ENCODE results near the gene IFT172. TPM values are rescaled to one million over a fixed set of nuclear protein-coding genes. Genes with fewer than 3 reads are reported as not detected.

IFT172 gene
- total and polyA plus RNA-seq, 2 experiments from 2014 or later = 9.1 to 17.6 TPM

- TF ChIP-seq ETS1 (IDR thresholded peaks at IDR 0.05) (no peak), NANOG (IDR thresholded peaks at IDR 0.05; ENCODE audit: borderline replicate concordance) (no peak), POLR2AphosphoS5 (IDR thresholded peaks at IDR 0.05; ENCODE audit: low read depth) (no peak), JUNB (IDR thresholded peaks at IDR 0.05; ENCODE audit: unreplicated experiment) (no peak), EZH2phosphoT487 (IDR thresholded peaks at IDR 0.05; ENCODE audit: unreplicated experiment) (no peak), ZNF331 (CRISPR knock-in tag; IDR thresholded peaks at IDR 0.05; ENCODE audit: low read depth) (no peak), CREB1 (CRISPR knock-in tag; IDR thresholded peaks at IDR 0.05; ENCODE audit: low read depth) (no peak), CTCF (conservative IDR thresholded peaks at IDR 0.05; ENCODE audit: low read depth in 2 of 2) (no peak), REST (IDR thresholded peaks at IDR 0.05; ENCODE audit: unreplicated experiment) (no peak), STAT1 (IDR thresholded peaks at IDR 0.05; ENCODE audit: unreplicated experiment) (no peak)
These were observed 90.6 kb downstream of the IFT172 start (continued) for GRCh38 chr2:27398962-27399361.

Small RNAs within 50 kb of the gene (small RNA-seq; reads per million reads assigned to genes)
- gene RNU6-986P (ENCODE audit: low replicate concordance) = not detected

Other genes with a start within 250 kb of the IFT172 start
- gene SLC30A3, start 226.7 kb downstream of the IFT172 start, total RNA-seq (2014; rRNA removed; shearing (Covaris generic)) = 5.1 and 8.3 TPM in 2 replicates
- gene SLC30A3, start 226.7 kb downstream of the IFT172 start, polyA plus RNA-seq (2016; fragmentation: Nextera tagmentation; extraction: Ambion mirVana) = 4.1 and 6.0 TPM in 2 replicates
- gene DNAJC5G, start 214.3 kb downstream of the IFT172 start, total RNA-seq (2014; rRNA removed; shearing (Covaris generic)) = 0.39 and 0.59 TPM in 2 replicates
- not detected in 2 replicates for gene DNAJC5G, start 214.3 kb downstream of the IFT172 start, polyA plus RNA-seq (2016; fragmentation: Nextera tagmentation; extraction: Ambion mirVana)
- 3.3 and 4.5 TPM in 2 replicates for gene TRIM54, start 207.3 kb downstream of the IFT172 start, total RNA-seq (2014; rRNA removed; shearing (Covaris generic))
- gene TRIM54, start 207.3 kb downstream of the IFT172 start, polyA plus RNA-seq (2016; fragmentation: Nextera tagmentation; extraction: Ambion mirVana) = 1.6 and 3.4 TPM in 2 replicates
- 0.59 TPM in 1 of 2 replicates, not detected in the other for gene UCN, start 181.3 kb downstream of the IFT172 start, total RNA-seq (2014; rRNA removed; shearing (Covaris generic))
- gene UCN, start 181.3 kb downstream of the IFT172 start, polyA plus RNA-seq (2016; fragmentation: Nextera tagmentation; extraction: Ambion mirVana) = 0.30 and 0.99 TPM in 2 replicates
- gene MPV17, start 166.6 kb downstream of the IFT172 start, total RNA-seq (2014; rRNA removed; shearing (Covaris generic)) = 52.5 and 68.9 TPM in 2 replicates
- 93.1 and 94.2 TPM in 2 replicates for gene MPV17, start 166.6 kb downstream of the IFT172 start, polyA plus RNA-seq (2016; fragmentation: Nextera tagmentation; extraction: Ambion mirVana)
- 110 and 118 TPM in 2 replicates for gene GTF3C2, start 133.0 kb downstream of the IFT172 start, total RNA-seq (2014; rRNA removed; shearing (Covaris generic))
- 69.1 and 81.7 TPM in 2 replicates for gene GTF3C2, start 133.0 kb downstream of the IFT172 start, polyA plus RNA-seq (2016; fragmentation: Nextera tagmentation; extraction: Ambion mirVana)
- 43.9 and 51.4 TPM in 2 replicates for gene EIF2B4, start 119.4 kb downstream of the IFT172 start, total RNA-seq (2014; rRNA removed; shearing (Covaris generic))
- gene EIF2B4, start 119.4 kb downstream of the IFT172 start, polyA plus RNA-seq (2016; fragmentation: Nextera tagmentation; extraction: Ambion mirVana) = 64.0 and 64.4 TPM in 2 replicates
- gene SNX17, start 119.1 kb downstream of the IFT172 start, total RNA-seq (2014; rRNA removed; shearing (Covaris generic)) = 58.0 and 66.2 TPM in 2 replicates
- gene SNX17, start 119.1 kb downstream of the IFT172 start, polyA plus RNA-seq (2016; fragmentation: Nextera tagmentation; extraction: Ambion mirVana) = 32.6 and 34.0 TPM in 2 replicates
- gene ZNF513, start 109.0 kb downstream of the IFT172 start, total RNA-seq (2014; rRNA removed; shearing (Covaris generic)) = 13.2 and 13.4 TPM in 2 replicates
- gene ZNF513, start 109.0 kb downstream of the IFT172 start, polyA plus RNA-seq (2016; fragmentation: Nextera tagmentation; extraction: Ambion mirVana) = 10.4 and 11.3 TPM in 2 replicates
- gene PPM1G, start 80.2 kb downstream of the IFT172 start, total RNA-seq (2014; rRNA removed; shearing (Covaris generic)) = 178 and 183 TPM in 2 replicates
- 201 and 211 TPM in 2 replicates for gene PPM1G, start 80.2 kb downstream of the IFT172 start, polyA plus RNA-seq (2016; fragmentation: Nextera tagmentation; extraction: Ambion mirVana)
- 118 and 128 TPM in 2 replicates for gene NRBP1, start 61.1 kb downstream of the IFT172 start, total RNA-seq (2014; rRNA removed; shearing (Covaris generic))
- gene NRBP1, start 61.1 kb downstream of the IFT172 start, polyA plus RNA-seq (2016; fragmentation: Nextera tagmentation; extraction: Ambion mirVana) = 73.4 and 75.0 TPM in 2 replicates
- 6.6 and 15.8 TPM in 2 replicates for gene KRTCAP3, start 47.4 kb downstream of the IFT172 start, total RNA-seq (2014; rRNA removed; shearing (Covaris generic))
- 51.2 and 52.4 TPM in 2 replicates for gene KRTCAP3, start 47.4 kb downstream of the IFT172 start, polyA plus RNA-seq (2016; fragmentation: Nextera tagmentation; extraction: Ambion mirVana)
- gene FNDC4, start 5.5 kb upstream of the IFT172 start, total RNA-seq (2014; rRNA removed; shearing (Covaris generic)) = 13.3 and 13.7 TPM in 2 replicates
- gene FNDC4, start 5.5 kb upstream of the IFT172 start, polyA plus RNA-seq (2016; fragmentation: Nextera tagmentation; extraction: Ambion mirVana) = 5.9 and 7.8 TPM in 2 replicates
- gene GCKR, start 7.1 kb upstream of the IFT172 start, total RNA-seq (2014; rRNA removed; shearing (Covaris generic)) = not detected in 2 replicates
- not detected in 2 replicates for gene GCKR, start 7.1 kb upstream of the IFT172 start, polyA plus RNA-seq (2016; fragmentation: Nextera tagmentation; extraction: Ambion mirVana)
- gene ZNF512, start 93.3 kb upstream of the IFT172 start, total RNA-seq (2014; rRNA removed; shearing (Covaris generic)) = 26.5 and 38.4 TPM in 2 replicates
- gene ZNF512, start 93.3 kb upstream of the IFT172 start, polyA plus RNA-seq (2016; fragmentation: Nextera tagmentation; extraction: Ambion mirVana) = 21.8 and 26.0 TPM in 2 replicates
- 1.7 and 1.9 TPM in 2 replicates for gene CCDC121, start 139.3 kb upstream of the IFT172 start, total RNA-seq (2014; rRNA removed; shearing (Covaris generic))
- gene CCDC121, start 139.3 kb upstream of the IFT172 start, polyA plus RNA-seq (2016; fragmentation: Nextera tagmentation; extraction: Ambion mirVana) = 1.6 and 2.1 TPM in 2 replicates
- gene GPN1, start 139.3 kb upstream of the IFT172 start, total RNA-seq (2014; rRNA removed; shearing (Covaris generic)) = 40.3 and 41.2 TPM in 2 replicates
- gene GPN1, start 139.3 kb upstream of the IFT172 start, polyA plus RNA-seq (2016; fragmentation: Nextera tagmentation; extraction: Ambion mirVana) = 20.8 and 23.7 TPM in 2 replicates
- gene SUPT7L, start 173.9 kb upstream of the IFT172 start, total RNA-seq (2014; rRNA removed; shearing (Covaris generic)) = 16.5 and 17.7 TPM in 2 replicates
- 13.5 and 13.7 TPM in 2 replicates for gene SUPT7L, start 173.9 kb upstream of the IFT172 start, polyA plus RNA-seq (2016; fragmentation: Nextera tagmentation; extraction: Ambion mirVana)
- gene SLC4A1AP, start 174.1 kb upstream of the IFT172 start, total RNA-seq (2014; rRNA removed; shearing (Covaris generic)) = 19.0 and 24.3 TPM in 2 replicates
- gene SLC4A1AP, start 174.1 kb upstream of the IFT172 start, polyA plus RNA-seq (2016; fragmentation: Nextera tagmentation; extraction: Ambion mirVana) = 25.2 and 29.2 TPM in 2 replicates